GM19372 (cell line): Measurements from ENCODE around the gene BCL2L15.

Source experiments
- ATAC-seq: cut with Tn5 transposase; IDR thresholded peaks from one replicate; pipeline ENCODE4 v1.9.1; 2021; ENCODE audit warnings: mild to moderate bottlenecking, low read depth, moderate library complexity; ENCODE audit not compliant: unreplicated experiment

The BCL2L15 gene

GRCh38 chr1:113887402-113888175 is at the start of gene BCL2L15:
Gene BCL2L15 (minus strand): TSS chr1:113887581. CDS start chr1:113887375, 206 bp downstream.
- ATAC-seq = no peak

DNA sequence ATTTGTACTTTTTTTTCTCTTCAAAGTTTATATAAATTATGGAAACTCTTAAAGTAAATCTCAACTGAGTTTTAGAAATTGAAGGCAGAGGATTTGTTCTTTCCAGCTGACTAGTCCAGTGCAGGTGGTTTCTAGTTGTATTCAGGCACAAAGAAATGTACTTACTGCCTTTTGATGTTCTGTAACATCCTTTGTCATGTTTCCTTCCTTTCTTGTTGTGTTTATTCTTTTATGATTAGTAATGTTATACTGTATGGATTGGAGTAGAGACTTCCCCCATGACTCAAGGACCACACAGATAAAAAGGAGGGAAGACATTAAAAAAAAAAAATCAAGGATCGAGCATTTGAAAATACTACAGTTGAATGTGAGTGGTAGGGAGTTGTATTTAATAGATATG is 49.8 kb upstream of the BCL2L15 start:
- no peak for ATAC-seq

DNA sequence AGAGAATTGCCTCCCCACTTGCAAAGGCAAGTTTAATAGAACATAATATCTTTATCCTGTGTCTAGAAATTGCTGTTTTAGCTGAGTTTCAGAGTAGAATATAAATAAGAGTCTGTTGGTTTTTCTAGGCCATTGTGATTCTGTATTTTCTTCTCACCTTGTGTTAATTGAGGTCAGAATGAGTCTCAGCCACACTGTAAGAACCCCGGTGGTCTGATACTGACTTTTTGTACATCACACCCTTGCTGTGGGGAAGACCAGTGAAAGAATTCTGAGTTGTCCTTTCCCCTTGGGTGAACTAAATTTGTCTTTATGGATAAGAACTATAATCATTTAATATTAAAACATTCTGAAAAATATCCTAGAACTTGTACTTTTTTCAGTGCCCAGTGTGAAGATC is 48.6 kb upstream of the BCL2L15 start:
- ATAC-seq = no peak

GRCh38 chr1:113935176-113935575 is 47.8 kb upstream of the BCL2L15 start:
- ATAC-seq = no peak

DNA sequence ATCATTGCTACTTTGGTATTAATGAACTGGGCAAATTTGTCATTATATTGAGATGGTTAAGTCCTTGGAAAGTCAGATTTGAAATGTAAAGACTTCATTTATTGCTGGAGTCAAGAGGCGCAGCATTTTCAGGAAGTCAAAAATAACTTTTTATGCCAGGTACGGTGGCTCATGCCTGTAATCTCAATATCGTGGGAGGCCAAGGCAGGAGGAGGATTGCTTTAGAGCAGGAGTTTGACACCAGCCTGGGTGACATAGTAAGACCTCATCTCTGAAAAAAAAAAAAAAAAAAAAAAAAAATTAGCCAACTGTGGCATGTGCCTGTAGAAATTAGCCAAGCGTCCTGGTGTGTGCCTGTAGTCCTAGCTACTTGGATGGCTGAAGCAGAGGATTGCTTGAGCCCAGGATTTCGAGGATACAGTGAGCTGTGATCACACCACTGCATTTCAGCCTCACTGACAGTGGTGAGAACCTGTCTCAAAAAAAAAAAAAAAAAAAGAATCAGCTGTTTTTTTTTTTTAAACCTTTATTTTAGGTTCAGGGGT is 47.2 kb upstream of the BCL2L15 start:
- ATAC-seq = no peak

- no peak for ATAC-seq
Measured at GRCh38 chr1:113934006-113934405, 46.6 kb upstream of the BCL2L15 start.

GRCh38 chr1:113931451-113931851 is 44.1 kb upstream of the BCL2L15 start:
- no peak for ATAC-seq

DNA sequence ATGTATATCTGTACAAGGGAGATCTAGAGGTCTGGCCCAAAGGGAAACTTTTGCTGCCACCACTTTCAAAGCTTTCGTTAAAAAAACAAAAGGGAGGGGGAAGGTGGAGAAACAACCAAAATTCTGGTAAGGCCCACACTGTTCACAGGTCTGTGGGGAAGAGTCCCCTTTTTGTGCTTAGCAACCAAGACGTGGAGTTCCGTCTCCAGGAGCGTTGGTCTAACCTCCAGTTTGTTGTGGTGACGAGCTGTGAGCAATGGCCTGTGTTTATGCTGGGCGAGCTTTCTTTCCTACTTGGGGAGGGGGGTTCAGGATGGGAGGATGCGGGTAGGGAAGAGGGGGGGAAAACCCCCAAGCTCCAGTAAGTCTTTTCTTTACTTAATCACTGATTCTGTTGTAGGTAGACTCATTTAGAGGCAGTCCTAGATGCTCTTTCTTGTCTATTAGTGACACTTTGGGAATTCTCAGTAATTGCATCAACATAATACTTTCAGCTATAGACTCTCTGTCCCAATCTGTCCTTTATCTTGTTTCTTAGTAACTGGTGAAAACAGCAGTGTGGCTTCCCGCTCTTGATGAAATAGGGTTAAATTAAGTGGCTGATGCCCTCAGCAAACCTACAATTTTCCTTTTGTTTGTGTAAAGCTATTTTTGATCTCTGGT is 43.2 kb upstream of the BCL2L15 start:
- ATAC-seq = peak; percentile 26

- ATAC-seq = peak; percentile 33
Measured at GRCh38 chr1:113929750-113930498, 42.5 kb upstream of the BCL2L15 start.

GRCh38 chr1:113928941-113929749 is 41.8 kb upstream of the BCL2L15 start, which contains the start of gene HIPK1:
Gene HIPK1 (plus strand): TSS chr1:113929324.
- peak; percentile 64 for ATAC-seq

- ATAC-seq = no peak
Measured at GRCh38 chr1:113928187-113928930, 41.0 kb upstream of the BCL2L15 start.

GRCh38 chr1:113924473-113924872 is 37.1 kb upstream of the BCL2L15 start:
- no peak for ATAC-seq

GRCh38 chr1:113922957-113923356 is 35.6 kb upstream of the BCL2L15 start:
- no peak for ATAC-seq

DNA sequence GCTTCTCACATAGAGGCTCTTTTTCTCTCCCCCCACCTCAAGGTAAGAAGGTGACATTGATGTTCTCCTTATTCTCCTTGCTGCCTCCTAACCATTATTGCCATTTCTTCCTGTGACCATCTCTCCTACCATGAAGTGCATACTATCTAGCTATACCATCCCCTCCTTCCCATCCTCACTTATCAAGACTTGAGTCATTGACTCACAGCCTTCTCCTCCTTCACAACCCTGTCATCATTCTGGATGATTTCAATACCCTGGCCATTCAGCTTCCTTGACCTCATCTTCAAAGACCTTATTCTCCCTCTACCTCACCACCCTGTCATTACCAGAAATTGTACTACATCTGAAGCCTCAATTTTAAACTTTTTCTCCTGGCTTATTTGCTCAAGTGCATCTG is 30.9 kb upstream of the BCL2L15 start:
- ATAC-seq = no peak

- no peak for ATAC-seq
Measured at GRCh38 chr1:113917400-113918082, 30.2 kb upstream of the BCL2L15 start.

DNA sequence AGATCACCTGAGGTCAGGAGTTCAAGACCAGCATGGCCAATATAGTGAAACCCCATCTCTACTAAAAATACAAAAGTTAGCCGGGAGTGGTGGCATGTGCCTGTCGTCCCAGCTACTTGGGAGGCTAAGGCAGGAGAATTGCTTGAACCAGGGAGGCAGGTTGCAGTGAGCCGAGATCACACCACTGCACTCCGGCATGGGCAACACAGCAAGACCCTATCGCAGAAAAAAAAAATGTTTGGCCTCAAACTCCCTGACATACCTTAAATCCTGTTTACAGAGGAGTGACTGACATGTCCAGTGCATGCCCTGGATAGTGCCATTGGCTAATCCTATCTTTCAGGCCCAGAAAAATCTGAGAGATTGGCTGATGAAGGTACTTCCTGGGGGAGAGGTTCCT is 29.6 kb upstream of the BCL2L15 start:
- no peak for ATAC-seq

- no peak for ATAC-seq
Measured at GRCh38 chr1:113913887-113914664, 26.7 kb upstream of the BCL2L15 start.

DNA sequence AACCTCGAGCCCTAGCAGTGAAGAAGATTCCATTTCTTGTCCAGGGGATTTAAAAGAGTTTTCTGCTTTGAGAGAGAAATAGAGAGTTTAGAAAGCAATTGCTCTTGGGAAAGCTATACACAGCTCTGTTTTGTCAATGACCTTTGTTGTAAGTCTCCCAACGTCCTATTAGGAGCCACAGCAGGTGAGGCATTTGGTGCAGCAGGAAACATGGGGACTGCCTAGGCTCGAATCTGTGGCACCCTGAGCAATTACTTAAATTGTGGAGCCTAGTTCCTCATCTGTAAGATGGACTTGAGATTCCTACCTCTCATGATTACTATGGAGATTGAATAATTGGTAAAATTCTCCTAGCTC is 25.9 kb upstream of the BCL2L15 start:
- ATAC-seq = no peak
